Measurements from ENCODE around the gene HBB. TPM values are rescaled to one million over a fixed set of nuclear protein-coding genes. Genes with fewer than 3 reads are reported as not detected.
"Not testable (repeated sequence)": the region's sequence is repeated elsewhere in the genome, so short reads cannot be mapped to it uniquely, and the experiment has no call there.

HBB gene
- not detected for total RNA-seq

DNA sequence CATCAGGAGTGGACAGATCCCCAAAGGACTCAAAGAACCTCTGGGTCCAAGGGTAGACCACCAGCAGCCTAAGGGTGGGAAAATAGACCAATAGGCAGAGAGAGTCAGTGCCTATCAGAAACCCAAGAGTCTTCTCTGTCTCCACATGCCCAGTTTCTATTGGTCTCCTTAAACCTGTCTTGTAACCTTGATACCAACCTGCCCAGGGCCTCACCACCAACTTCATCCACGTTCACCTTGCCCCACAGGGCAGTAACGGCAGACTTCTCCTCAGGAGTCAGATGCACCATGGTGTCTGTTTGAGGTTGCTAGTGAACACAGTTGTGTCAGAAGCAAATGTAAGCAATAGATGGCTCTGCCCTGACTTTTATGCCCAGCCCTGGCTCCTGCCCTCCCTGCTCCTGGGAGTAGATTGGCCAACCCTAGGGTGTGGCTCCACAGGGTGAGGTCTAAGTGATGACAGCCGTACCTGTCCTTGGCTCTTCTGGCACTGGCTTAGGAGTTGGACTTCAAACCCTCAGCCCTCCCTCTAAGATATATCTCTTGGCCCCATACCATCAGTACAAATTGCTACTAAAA lies at the start of gene HBB:
Gene HBB (minus strand): TSS at position 340 of the 579 bp plus-strand sequence. CDS start 50 bp downstream, at position 290.
- H3K36me3 Mint-ChIP-seq (ENCODE audit: low read depth), result no peaks in the 10 kb centered on the region
- H3K27me3 Mint-ChIP-seq (ENCODE audit: low read depth), result no peaks in the 10 kb centered on the region
- CTCF ChIA-PET, result no interaction called here
- intact Hi-C loops (cut with micrococcal nuclease), result no loop called here
- DNase-seq, result no peak
- no peaks in the 10 kb centered on the region for H3K9me3 Mint-ChIP-seq
- H3K27ac Mint-ChIP-seq, result no peak within 1 kb of the TSS
- no peaks in the 10 kb centered on the region for H3K4me1 Mint-ChIP-seq (ENCODE audit: low read depth)
- no peak within 1 kb of the TSS for H3K4me3 Mint-ChIP-seq

DNA sequence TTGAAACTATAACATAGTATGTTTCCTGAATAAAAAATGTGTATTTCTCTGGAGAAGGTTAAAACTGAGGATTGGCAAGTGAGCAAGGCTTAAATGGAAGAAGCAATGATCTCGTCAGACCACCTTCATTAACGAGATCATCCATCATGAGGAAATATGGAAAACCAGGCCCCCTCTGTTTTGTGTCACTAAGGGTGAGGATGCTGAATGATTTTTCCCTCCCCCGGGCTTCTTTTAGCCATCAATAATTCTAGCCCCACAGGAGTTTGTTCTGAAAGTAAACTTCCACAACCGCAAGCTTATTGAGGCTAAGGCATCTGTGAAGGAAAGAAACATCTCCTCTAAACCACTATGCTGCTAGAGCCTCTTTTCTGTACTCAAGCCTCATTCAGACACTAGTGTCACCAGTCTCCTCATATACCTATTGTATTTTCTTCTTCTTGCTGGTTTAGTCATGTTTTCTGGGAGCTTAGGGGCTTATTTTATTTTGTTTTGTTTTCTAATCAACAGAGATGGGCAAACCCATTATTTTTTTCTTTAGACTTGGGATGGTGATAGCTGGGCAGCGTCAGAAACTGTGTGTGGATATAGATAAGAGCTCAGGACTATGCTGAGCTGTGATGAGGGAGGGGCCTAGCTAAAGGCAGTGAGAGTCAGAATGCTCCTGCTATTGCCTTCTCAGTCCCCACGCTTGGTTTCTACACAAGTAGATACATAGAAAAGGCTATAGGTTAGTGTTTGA lies 48.7 kb upstream of the HBB start:
- intact Hi-C loops (cut with micrococcal nuclease), result no loop called here
- Mint-ChIP-seq H3K4me3 (no peak overlapping the region), H3K9me3 (no peaks in the 10 kb centered on the region), H3K4me1 (ENCODE audit: low read depth) (no peaks in the 10 kb centered on the region), H3K27ac (no peak overlapping the region), H3K36me3 (ENCODE audit: low read depth) (no peaks in the 10 kb centered on the region), H3K27me3 (ENCODE audit: low read depth) (peaks cover 2% of the 10 kb centered on the region)
- CTCF ChIA-PET, result no interaction called here
- no peak for DNase-seq

- CTCF ChIA-PET, result no interaction called here
- H3K27ac Mint-ChIP-seq, result no peak overlapping the region
Measured at GRCh38 chr11:5274395-5274794, 47.5 kb upstream of the HBB start.

GRCh38 chr11:5272395-5273017 lies 45.6 kb upstream of the HBB start:
- H3K9me3 Mint-ChIP-seq, result no peaks in the 10 kb centered on the region
- no peak for DNase-seq
- intact Hi-C loops (cut with micrococcal nuclease), result no loop called here
- H3K4me1 Mint-ChIP-seq (ENCODE audit: low read depth), result no peaks in the 10 kb centered on the region
- H3K27me3 Mint-ChIP-seq (ENCODE audit: low read depth), result peaks cover 2% of the 10 kb centered on the region
- no peak overlapping the region for H3K4me3 Mint-ChIP-seq
- CTCF ChIA-PET, result no interaction called here
- H3K27ac Mint-ChIP-seq, result no peak overlapping the region
- no peaks in the 10 kb centered on the region for H3K36me3 Mint-ChIP-seq (ENCODE audit: low read depth)

More at GRCh38 chr11:5274395-5274794, 47.5 kb upstream of the HBB start:
- intact Hi-C loops (cut with micrococcal nuclease), result no loop called here
- Mint-ChIP-seq H3K27me3 (ENCODE audit: low read depth) (peaks cover 2% of the 10 kb centered on the region), H3K4me3 (no peak overlapping the region), H3K4me1 (ENCODE audit: low read depth) (no peaks in the 10 kb centered on the region), H3K36me3 (ENCODE audit: low read depth) (no peaks in the 10 kb centered on the region), H3K9me3 (no peaks in the 10 kb centered on the region)
- DNase-seq, result no peak

- H3K4me1 Mint-ChIP-seq (ENCODE audit: low read depth), result no peaks in the 10 kb centered on the region
- no peaks in the 10 kb centered on the region for H3K9me3 Mint-ChIP-seq
- no peak within 1 kb of the TSS for H3K27ac Mint-ChIP-seq
- no peak within 1 kb of the TSS for H3K4me3 Mint-ChIP-seq
- CTCF ChIA-PET, result interaction anchor here (0.7 kb wide), 1 partner anchor 616 kb away, joined by 3 read pairs; no protein-coding TSS in a partner anchor
- intact Hi-C loops (cut with micrococcal nuclease), result no loop called here
- no peaks in the 10 kb centered on the region for H3K36me3 Mint-ChIP-seq (ENCODE audit: low read depth)
- peaks cover 2% of the 10 kb centered on the region for H3K27me3 Mint-ChIP-seq (ENCODE audit: low read depth)
- DNase-seq, result no peak
Measured at GRCh38 chr11:5269715-5270147, 42.9 kb upstream of the HBB start, which contains the start of gene HBE1. TSS of gene HBE1 (minus strand) at chr11:5269945. CDS start at chr11:5269890, 55 bp downstream.

- CTCF ChIA-PET, result no interaction called here
- H3K27me3 Mint-ChIP-seq (ENCODE audit: low read depth), result peaks cover 2% of the 10 kb centered on the region
- no peak overlapping the region for H3K27ac Mint-ChIP-seq
- H3K9me3 Mint-ChIP-seq, result no peaks in the 10 kb centered on the region
- DNase-seq, result no peak
- H3K36me3 Mint-ChIP-seq (ENCODE audit: low read depth), result no peaks in the 10 kb centered on the region
- H3K4me3 Mint-ChIP-seq, result no peak overlapping the region
- no peaks in the 10 kb centered on the region for H3K4me1 Mint-ChIP-seq (ENCODE audit: low read depth)
- intact Hi-C loops (cut with micrococcal nuclease), result no loop called here
Measured at GRCh38 chr11:5267033-5267563, 40.2 kb upstream of the HBB start.

DNA sequence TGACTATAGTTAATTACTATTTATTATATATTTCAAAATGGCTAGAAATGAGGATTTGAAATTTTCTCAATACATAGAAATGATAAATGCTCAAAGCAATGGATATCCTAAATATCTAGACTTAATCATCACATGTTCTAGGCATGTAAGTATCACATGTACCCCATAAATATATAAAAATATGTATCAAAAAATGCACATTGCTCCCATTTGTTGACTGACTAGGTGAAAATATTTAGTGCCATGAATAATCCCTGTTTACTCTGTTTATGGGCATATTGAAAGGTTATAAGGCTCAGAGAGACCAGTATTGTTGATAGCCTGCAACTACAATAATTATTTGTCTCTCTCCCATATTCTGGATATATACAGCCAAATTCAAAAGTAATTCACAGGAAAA lies 39.7 kb upstream of the HBB start:
- H3K27me3 Mint-ChIP-seq (ENCODE audit: low read depth), result peaks cover 2% of the 10 kb centered on the region
- no peaks in the 10 kb centered on the region for H3K4me1 Mint-ChIP-seq (ENCODE audit: low read depth)
- no peak overlapping the region for H3K4me3 Mint-ChIP-seq
- H3K36me3 Mint-ChIP-seq (ENCODE audit: low read depth), result no peaks in the 10 kb centered on the region
- CTCF ChIA-PET, result no interaction called here
- DNase-seq, result no peak
- H3K9me3 Mint-ChIP-seq, result no peaks in the 10 kb centered on the region
- intact Hi-C loops (cut with micrococcal nuclease), result no loop called here
- H3K27ac Mint-ChIP-seq, result no peak overlapping the region

DNA sequence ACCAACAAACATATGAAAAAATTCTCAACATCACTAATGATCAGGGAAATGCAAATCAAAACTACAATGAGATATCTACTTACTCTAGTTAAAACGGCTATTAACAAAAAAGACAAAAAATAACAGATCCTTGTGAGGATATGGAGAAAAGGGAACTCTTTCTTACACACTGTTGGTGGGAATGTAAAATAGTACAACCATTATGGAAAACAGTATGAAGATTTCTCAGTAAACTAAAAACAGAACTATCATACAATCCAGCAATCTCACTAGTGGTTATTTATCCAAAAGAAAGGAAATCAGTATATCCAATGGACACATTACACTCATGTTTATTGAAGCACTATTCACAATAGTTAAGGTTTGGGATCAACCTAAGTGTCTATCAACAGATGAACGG lies 39.0 kb upstream of the HBB start:
- H3K4me3 Mint-ChIP-seq, result no peak overlapping the region
- CTCF ChIA-PET, result no interaction called here
- no peaks in the 10 kb centered on the region for H3K36me3 Mint-ChIP-seq (ENCODE audit: low read depth)
- DNase-seq, result no peak
- H3K4me1 Mint-ChIP-seq (ENCODE audit: low read depth), result no peaks in the 10 kb centered on the region
- no peaks in the 10 kb centered on the region for H3K9me3 Mint-ChIP-seq
- intact Hi-C loops (cut with micrococcal nuclease), result no loop called here
- H3K27ac Mint-ChIP-seq, result no peak overlapping the region
- peaks cover 3% of the 10 kb centered on the region for H3K27me3 Mint-ChIP-seq (ENCODE audit: low read depth)

GRCh38 chr11:5258543-5259262 lies 31.8 kb upstream of the HBB start:
- intact Hi-C loops (cut with micrococcal nuclease), result no loop called here
- Mint-ChIP-seq H3K4me1 (ENCODE audit: low read depth) (no peaks in the 10 kb centered on the region), H3K27ac (no peak overlapping the region), H3K27me3 (ENCODE audit: low read depth) (peaks cover 18% of the 10 kb centered on the region), H3K36me3 (ENCODE audit: low read depth) (no peaks in the 10 kb centered on the region), H3K4me3 (no peak overlapping the region), H3K9me3 (peaks cover 3% of the 10 kb centered on the region)
- CTCF ChIA-PET, result no interaction called here
- no peak for DNase-seq

DNA sequence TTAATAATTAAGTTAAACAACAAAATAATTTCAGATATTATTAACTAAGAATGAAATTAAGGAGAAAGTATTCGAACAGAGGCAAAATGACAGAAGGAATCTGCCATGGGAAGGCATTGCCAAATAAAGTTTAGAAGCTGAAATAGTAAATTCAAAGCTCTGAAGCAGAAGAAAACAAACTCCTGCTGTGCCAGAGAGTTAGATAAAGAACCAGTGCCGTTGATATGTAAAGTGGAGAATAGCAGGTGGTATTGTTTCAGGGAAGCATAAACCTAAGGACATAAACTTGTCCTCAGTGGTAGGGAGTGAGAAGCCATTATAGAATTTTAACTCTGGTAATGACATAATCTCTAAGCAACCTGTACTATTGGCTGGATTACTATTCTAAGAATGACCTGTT lies 30.4 kb upstream of the HBB start:
- Mint-ChIP-seq H3K36me3 (ENCODE audit: low read depth) (no peaks in the 10 kb centered on the region), H3K4me1 (ENCODE audit: low read depth) (no peaks in the 10 kb centered on the region), H3K27me3 (ENCODE audit: low read depth) (peaks cover 19% of the 10 kb centered on the region), H3K27ac (no peak overlapping the region), H3K4me3 (no peak overlapping the region), H3K9me3 (peaks cover 3% of the 10 kb centered on the region)
- intact Hi-C loops (cut with micrococcal nuclease), result no loop called here
- CTCF ChIA-PET, result no interaction called here
- DNase-seq, result no peak

GRCh38 chr11:5254646-5255413 lies 28.0 kb upstream of the HBB start, which contains the start of gene HBG2:
TSS of gene HBG2 (minus strand) at chr11:5254781. CDS start at chr11:5254728, 53 bp downstream.
- H3K9me3 Mint-ChIP-seq; H3K4me3 Mint-ChIP-seq; H3K27ac Mint-ChIP-seq; CTCF ChIA-PET; intact Hi-C loops (cut with micrococcal nuclease); DNase-seq; H3K4me1 Mint-ChIP-seq (ENCODE audit: low read depth); H3K36me3 Mint-ChIP-seq (ENCODE audit: low read depth): not testable (repeated sequence)
- H3K27me3 Mint-ChIP-seq (ENCODE audit: low read depth), result peaks cover 12% of the 10 kb centered on the region

GRCh38 chr11:5254023-5254422 lies 27.2 kb upstream of the HBB start:
- H3K4me3 Mint-ChIP-seq; H3K36me3 Mint-ChIP-seq (ENCODE audit: low read depth); DNase-seq; H3K4me1 Mint-ChIP-seq (ENCODE audit: low read depth); H3K27ac Mint-ChIP-seq; H3K9me3 Mint-ChIP-seq; intact Hi-C loops (cut with micrococcal nuclease); CTCF ChIA-PET: not testable (repeated sequence)
- H3K27me3 Mint-ChIP-seq (ENCODE audit: low read depth), result peaks cover 12% of the 10 kb centered on the region

All from activated naive CD4-positive, alpha-beta T cell treated with anti-CD3 and anti-CD28 coated beads for 36 hours (primary cell).